HG03025 (cell line): ENCODE results near the gene PIK3R1.

Experiments used
- ATAC-seq: cut with Tn5 transposase; IDR thresholded peaks from one replicate; pipeline ENCODE4 v1.9.1; 2021; ENCODE audit warnings: mild to moderate bottlenecking, moderate library complexity; ENCODE audit not compliant: unreplicated experiment, low FRiP score

The PIK3R1 gene

DNA sequence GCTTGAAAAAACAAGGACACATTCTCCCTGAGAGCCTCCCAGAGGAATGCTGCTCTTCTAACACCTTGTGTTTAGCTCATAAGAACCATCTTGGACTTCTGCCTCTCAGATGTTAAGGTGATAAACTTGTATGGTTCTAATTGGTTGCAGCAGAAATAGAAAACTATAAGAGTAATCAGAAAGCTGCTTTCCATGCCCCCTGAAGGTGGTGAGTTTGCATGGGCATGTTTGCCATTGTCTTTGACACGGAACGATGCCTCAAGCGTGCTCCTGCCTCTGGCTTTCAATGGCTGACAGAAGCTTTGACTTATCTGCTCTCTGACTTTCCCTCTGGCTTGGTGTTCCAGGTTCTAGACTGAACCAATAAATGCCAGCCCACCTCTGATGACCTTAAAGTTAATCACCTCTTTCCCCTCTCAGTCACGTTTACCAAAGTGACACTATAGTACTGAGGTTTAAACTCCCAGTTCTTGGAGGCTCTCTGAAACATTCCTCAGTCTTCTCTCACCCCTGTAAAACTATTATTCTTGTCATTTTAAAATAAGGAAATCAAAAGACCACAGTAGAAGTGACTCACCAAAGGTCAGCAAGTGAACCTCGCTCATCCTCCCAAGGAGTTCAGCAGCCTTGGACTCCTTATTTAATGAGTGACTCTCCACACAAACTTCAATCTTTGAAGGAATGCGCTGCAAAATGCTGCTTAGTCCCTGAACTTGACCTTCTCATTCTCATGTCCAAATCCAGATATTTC lies 103.6 kb downstream of the PIK3R1 start:
- ATAC-seq, result no peak

DNA sequence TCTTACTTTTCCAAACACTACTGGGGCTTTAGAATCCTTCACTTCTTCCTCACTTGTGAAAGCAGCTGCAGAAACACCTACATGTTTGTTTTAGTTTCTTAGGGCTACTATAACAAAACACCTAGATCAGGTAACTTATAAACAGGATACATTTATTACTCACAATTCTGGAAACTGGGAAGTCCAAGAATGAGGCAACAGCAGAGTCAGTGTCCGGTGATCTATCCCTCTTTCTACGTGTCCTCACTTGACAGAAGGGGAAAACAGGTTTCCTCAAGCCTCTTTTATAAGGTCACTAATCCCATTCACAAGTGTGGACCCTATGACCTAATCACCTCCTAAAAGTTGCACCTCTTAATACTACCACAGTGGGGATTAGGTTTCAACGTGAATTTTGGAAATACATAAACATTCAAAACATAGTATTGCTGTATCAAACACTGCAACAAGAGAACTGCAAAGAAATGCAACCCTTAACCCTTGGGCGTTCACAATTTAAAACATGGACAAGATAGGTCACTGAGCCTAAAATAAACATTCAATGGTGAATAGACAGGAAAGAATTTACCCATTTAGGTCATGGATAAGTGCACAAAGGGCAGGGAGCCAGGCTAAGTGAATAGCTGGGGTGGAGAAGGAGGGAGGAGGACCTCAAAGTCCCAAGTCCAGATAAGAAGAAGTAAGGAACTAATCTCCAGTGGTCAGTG lies 104.3 kb downstream of the PIK3R1 start:
- ATAC-seq, result no peak

DNA sequence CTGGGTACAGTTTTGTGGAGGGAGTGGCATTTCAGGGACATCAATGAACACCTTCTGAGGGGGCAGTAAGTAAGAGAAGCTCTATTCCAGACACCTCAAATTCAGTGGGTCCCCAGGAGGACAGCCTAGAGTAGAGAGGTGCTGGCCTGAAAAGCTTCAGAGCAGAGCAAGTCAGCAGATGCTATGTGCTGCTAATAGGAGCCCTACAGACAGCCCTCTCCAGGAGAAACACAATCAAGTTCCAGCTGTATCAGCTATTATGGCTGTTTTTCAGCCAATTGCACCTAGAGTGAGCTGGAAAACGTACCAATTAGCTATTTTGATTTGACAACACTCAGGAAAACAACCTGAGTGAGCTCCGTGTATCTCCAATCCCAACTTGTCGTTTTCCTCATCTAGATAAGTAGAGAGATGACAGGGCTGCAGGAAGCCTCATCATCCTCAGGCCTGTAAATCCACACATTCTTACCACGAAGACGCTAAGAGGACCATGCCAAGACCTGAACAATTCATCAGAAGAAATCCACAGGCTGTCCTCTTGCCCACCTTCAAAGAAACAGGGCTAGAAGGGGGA lies 104.9 kb downstream of the PIK3R1 start:
- no peak for ATAC-seq

DNA sequence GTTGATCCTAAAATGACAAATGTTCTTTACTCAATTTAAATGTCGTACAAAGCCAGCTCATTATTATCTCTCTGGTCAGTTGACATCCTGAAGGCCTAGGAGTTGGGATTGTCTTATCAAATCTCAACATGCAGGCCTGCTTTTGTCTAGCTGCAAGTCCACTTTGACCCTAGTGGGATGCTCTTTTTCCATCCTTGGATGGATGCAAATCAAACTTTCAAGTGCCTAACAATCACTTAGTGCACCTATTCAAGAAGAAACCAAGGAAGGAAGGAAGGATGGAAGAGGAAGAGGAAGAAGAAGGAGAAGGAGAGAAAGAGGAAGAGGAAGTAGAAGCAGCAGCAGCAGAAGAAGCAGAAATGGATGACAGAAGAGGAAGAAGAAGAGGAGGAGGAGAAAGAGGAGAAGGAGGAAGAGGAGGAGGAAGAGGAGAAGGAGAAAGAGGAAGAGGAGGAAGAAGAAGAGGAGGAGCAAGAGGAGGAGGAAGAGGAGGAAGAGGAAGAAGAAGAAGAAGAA lies 109.6 kb downstream of the PIK3R1 start:
- no peak for ATAC-seq

DNA sequence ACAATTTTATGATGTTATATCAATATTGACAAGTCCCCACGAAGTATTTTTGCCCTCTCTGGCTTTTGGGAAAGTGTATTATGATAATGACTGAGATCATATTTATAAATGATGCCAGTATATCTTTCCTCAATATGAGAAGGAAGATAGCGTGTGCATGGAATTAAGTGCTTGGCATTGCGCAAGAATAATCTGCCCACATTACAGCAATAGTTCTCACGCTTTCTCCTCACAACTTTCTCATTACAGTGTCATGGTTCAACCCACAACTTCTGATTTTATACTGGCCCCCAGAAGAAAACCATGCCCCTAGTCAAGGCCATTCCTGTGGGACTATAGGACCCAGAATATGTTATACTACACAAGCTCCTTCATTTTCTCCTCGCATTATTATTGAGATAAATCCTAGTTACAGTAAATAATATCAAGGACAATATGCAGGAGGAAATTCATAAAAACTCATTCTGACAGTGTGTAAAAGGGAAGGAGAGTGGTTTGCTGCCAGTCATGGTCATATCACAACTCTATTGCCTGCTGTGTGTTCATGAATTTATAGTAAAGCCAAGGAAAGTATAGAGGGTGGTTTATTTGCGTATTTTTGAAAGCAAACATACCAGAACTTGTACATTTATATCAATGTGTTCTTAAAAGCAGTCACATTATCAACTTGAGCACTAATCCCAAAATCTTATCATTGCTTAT lies 114.1 kb downstream of the PIK3R1 start:
- ATAC-seq, result no peak

DNA sequence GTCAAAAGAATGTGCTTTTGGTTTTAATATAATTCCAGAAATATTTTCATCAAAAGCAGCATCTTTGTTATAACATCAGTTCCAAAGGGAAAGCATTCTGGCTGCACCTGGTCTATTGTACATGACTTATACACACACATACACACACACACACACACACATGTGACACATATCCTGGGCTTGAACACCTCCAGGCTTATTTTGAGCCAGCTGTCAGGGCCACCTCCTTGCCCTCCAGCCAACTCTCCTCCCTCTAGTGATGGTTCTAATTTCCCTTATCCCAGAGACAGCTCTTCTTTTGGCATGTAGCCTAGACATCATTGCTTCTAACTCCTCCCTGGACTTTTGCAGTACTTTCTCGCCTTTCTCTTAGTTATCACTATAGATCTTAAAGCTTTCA lies 115.0 kb downstream of the PIK3R1 start:
- ATAC-seq, result no peak

DNA sequence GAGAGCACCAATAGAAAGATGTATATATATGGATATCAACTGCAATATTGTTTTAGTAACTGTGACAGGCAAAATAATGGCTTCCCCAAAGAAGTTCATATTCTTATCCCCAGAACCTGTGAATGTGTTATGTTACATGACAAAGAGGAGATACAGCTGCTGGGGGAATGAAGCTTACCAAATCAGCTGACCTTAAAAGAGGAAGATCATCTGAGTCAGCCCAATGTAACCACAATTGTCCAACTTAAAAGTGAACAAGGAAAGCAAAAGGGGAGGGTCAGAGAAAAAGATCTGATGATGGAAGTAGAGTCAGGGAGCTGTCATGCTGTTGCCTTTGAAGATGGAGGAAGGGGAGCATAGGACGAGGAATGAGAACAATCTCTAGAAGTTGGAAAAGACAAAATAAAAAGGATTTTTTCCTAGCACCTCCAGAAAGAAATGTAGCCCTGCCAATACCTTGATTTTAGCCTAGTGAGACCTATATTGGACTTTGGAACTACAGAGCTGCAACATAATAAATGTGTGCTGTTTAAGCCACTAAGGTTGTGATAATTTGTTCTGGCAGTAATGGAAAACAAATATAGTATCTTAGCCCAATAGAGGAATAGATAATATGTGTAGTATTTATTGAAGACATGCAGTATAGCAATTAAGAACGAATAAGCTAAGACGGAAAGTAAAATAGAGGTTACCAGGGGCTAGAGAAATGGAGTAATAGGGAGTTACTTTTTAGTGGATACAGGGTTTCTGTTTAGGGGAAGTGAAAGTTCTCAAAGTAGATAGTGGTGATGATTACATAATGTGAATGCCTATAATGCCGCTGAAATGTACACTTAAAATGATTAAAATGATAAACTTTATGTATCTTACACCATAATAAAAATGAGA lies 115.9 kb downstream of the PIK3R1 start:
- no peak for ATAC-seq

DNA sequence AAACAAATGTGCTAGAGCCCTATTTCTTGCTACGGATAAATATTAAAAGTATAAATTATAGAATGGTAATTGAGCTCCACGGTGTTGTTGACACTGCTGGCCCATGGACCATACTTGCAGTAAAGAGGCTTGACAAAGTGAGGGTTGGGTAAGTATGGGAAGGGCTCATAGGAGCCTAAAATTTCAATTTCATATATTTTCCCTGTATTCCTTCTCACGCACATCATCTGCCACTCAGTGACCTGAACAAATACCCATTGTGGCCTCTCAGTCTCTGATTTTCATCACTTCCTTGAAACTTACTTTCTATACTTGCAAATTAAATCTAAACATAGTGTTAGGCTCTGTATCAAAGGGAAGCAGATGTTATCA lies 116.5 kb downstream of the PIK3R1 start:
- no peak for ATAC-seq

DNA sequence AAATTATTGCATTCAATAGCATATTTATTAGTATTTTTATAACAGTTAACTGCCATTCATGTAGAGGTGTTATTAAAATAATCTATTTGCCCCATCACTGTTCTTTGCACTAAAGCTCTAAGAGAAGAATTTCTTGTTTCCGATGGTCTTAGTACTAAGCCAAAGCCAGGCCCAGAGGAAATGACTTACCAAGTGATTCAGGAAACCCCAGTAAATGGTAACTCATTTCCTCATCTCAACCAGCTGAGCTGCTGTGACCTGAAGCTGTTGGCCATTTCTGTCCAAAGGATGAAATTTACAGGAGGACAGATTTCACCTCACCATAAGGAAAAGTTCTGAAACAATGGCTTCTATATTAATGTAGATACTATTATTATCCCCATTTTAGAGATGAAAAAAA lies 117.0 kb downstream of the PIK3R1 start:
- no peak for ATAC-seq

DNA sequence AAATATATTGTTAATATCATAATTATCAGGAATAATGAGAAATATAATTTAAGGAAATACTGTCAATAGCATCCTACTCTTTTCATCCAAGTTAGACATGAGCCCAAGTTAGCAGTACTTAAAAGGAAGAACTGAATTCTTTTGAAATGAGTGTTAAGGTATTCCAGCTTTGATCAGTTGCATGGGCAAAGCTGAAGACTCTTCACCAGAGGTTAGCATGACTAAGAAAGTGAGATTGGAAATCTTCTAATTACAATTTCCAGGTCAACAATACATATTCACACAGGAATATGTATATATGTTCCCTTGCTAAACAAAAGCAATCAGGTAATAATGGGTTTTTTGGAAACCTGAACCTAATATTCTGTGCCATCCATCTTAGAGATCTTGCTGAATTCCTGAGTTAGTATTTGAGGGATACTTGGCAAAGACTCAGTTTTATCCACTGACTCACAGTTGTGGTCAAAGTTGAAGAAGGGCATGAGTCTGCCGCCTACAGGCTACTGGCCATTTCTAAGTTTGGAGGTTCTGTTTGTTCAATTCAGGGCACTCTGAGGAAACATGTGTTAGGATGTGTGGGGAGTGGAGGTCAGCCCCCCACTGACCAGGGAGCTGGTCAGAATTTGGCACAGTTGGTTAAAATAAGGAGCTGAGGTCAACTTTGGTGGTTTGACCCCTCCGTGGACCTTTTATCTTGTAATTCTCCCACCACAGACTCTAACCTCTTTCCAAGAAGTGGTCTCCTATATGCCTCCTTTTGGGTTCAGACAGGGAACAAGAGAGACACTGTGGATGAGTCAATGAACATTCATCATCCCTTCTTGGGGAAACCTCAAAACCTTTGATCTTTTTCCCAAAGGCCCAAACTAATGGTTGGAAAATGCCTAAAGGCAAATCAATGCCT lies 118.3 kb downstream of the PIK3R1 start:
- no peak for ATAC-seq

DNA sequence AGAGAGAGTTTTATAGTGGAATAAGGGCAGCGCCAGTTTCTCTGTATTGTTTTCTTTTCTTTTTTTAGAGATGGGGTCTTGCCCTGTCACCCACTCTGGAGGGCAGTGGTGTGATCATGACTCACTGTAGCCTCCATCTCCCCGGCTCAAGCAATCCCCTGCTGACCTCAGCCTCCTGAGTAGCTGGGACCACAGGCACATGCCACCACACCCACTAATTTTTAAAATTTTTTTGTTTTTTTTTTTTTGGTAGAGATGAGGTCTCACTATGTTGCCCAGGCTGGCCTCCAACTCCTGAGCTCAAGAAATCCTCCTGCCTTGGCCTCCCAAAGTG lies 119.0 kb downstream of the PIK3R1 start:
- ATAC-seq, result no peak

DNA sequence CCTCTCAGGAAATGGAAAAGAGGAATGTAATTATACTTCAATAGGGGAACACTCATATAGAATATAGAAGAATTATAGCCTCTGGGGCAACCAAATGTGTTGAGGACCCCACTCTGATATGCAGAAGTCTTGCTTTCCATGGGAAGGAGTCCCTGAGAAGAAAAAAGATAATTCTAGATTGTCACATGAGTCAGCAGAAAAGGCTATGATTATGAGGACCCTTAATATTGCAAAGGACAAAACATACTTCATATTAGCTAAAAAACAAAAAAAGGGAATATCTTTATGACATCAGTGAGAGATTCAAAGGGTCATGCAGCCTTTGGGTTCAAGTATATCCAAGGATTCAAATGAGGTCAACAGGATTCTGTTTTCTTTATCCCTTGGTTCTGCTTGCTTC lies 119.5 kb downstream of the PIK3R1 start:
- no peak for ATAC-seq

DNA sequence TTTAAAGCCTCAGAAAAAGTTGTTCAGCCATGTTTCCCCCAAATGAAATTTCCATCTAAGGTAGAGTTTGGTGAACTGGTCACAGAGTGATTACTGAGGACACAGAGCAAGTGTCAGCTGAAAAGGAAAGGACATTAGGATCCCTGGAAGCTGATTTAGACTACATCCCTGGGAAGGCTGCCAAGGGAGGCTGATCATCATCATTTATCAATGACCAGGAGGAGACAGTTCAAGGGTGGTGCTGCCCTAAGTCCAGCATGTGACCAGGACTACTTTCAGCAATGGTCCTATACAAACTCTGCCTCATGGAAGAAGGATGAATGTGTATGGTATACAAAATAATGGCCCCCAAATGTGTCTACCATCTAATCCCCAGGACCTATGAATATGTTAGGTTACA lies 120.6 kb downstream of the PIK3R1 start:
- no peak for ATAC-seq

DNA sequence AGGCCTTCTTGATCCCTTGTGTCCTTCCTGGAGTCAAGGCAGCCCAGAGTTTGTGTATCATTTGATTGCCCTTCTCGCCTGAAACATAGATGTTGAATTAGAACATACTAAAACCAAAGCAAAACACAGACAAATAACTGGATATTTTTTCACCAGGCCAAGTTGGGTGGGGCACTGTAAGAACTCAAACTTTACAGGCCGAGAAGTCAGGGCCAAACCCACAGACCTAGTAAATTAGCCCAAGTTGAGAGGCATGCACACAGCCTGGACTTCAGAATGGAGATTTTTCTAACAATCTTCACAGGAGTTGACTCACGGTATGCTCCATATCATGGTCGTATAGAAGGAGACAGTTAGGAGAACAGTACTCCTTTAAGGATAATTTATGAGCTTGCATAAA lies 121.7 kb downstream of the PIK3R1 start:
- ATAC-seq, result no peak

DNA sequence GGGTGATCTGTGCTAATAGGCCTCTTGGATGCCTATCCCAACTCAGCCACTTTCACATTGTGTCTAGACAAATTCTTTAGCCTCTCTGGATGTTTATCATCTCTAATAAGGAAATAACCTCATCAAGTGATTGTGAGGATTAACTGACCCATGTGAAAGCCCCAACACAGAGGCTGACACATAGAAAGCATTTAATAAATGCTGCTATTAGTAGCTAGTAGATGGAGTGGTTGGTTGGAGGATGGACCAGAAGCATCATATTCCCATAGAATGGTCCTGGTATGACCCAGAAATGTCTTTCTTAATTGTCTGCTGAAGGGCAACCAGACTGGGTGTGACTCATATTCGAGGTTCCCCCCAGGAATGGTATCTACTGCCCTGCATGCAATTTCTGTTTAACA lies 124.4 kb downstream of the PIK3R1 start:
- no peak for ATAC-seq

DNA sequence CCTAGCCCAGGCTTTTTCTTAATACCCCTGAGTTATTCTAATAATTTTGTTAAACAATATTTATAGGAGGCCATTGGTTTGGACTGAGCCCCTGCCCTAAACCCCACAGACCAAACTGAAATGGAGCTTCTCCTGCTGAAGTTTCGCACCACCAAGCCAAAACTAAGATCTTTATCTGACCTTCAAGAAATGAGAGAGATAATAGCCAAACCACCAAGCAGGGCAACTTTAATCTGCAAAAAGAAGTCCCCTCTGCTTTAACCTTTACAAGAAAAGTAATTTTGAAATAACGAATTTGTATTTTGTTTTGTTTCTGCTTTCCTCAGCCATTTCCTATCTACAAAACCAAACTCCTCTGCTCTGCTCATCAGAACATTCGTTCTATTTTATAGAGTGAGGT lies 125.5 kb downstream of the PIK3R1 start:
- no peak for ATAC-seq

DNA sequence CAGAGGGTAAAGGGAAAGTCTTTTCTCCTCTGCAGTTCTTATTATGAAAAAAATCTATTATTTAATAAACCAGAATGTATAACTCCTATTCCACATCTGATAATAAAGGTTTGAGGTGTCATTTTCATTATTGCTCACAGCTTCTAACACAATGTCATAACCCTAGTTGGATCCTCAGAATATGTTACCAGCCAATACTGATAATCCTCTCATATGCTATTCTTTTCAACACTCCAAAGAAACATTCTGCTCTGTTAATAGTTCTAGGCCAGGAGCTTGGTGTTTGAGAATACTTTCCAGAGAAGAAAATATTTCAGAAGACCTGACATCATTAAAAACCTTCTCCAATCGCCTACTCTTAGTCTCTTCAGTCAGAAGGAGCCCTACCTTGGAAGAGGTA lies 127.1 kb downstream of the PIK3R1 start:
- no peak for ATAC-seq

DNA sequence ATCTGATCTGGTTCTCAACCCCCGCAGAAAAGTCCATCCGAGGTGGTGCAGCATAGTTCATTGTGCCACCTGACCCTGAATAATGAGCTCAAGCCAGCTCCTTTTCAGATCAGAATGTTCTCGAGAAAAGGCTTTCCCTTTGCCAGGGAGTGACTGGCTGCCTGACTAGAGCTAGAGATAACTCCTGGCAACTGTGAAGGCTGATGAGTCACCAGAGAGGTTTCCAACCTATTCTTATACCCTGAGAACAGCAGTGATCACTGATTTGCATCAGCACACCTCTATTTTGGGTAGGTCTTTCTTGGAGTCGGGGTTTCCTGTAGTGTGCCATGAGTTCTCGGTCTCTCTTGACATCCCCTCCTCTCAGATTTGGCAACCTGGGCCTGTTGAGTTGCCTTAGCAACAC lies 127.9 kb downstream of the PIK3R1 start:
- no peak for ATAC-seq

DNA sequence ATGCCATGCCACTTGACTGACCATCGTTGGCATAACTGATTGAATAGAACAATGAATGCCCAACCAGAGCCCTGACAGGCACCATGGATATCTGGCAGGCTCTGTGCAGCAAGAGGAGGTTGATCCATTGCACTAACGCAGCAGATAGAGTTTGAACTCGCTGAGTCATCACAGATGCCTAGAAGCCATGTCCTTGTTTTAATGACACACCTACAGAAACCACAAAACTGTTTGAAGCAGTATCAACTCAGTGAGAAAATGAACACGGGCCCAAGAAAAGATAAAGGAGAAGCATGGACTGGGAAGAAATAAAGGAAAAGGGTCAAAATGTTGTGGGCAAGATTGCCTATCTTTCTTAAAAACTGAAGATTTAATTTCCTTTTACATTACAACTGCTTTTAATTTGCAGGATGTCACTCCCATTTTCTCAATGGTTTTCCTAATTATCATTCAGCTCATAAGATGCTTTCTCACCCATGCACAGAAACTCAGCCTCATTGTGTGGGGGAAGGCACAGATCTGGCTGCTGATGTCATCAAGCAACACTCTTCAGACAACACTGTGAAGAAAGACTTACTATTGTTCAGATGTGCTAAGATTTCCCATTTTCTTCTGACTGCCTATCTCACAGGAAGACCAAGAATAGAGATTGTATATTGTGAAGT lies 129.0 kb downstream of the PIK3R1 start:
- ATAC-seq, result no peak
